A204.1 (cell line): ENCODE results near the gene GRB7.
"Not testable (repeated sequence)": the region's sequence is repeated elsewhere in the genome, so short reads cannot be mapped to it uniquely, and the experiment has no call there.

Experiments
- FAIRE-seq: peaks from 2 replicates; lab custom pipeline; 2012; peaks lifted over from hg19 to GRCh38; lab: Jason Lieb, UNC

GRB7 gene

DNA sequence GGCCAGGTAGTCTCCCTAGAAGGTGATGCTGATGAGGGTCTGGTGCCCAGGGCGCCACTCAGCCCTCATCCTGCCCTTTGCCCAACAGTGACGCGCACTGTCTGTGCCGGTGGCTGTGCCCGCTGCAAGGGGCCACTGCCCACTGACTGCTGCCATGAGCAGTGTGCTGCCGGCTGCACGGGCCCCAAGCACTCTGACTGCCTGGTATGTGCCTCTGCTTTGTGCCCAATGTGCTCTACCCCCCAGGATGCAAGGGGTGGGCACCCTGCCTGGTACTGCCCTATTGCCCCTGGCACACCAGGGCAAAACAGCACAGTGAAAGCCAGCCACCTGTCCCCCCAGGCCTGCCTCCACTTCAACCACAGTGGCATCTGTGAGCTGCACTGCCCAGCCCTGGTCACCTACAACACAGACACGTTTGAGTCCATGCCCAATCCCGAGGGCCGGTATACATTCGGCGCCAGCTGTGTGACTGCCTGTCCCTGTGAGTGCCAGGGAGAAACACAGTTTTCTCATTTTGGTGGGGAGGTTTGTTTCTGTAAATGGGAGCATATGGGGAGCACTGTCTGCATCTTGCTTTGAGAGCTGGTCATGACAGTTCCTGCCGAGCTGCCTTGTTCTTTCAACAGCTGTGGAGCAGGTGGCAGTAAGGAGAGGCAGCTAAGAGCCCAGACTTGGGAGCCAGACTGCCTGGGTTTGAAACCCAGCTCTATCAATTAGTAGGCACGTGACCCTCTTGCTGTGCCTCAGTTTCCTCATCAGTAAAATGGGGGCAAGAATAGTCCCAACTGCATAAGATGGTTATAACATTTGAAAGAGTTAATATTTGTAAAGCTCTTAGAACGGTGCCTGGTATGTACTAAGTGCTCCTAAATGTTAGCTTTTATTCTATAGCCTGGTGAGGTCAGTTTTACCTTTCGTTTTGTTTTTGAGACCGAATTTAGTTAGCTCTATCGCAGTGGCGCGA lies 27.5 kb upstream of the GRB7 start:
- FAIRE-seq: no peak

DNA sequence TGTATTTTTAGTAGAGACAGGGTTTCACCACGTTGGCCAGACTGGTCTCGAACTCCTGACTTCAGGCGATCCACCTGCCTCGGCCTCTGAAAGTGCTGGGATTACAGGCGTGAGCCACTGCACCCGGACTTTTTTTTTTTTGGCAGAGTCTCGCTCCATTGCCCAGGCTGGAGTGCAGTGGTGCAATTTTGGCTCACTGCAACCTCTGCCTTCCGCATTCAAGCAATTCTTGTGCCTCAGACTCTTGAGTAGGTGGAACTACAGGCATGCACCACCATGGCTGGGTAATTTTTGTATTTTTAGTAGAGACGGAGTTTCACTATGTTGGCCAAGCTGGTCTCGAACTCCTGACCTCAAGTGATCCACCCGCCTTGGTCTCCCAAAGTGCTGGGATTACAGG lies 26.7 kb upstream of the GRB7 start:
- not testable (repeated sequence) for FAIRE-seq

DNA sequence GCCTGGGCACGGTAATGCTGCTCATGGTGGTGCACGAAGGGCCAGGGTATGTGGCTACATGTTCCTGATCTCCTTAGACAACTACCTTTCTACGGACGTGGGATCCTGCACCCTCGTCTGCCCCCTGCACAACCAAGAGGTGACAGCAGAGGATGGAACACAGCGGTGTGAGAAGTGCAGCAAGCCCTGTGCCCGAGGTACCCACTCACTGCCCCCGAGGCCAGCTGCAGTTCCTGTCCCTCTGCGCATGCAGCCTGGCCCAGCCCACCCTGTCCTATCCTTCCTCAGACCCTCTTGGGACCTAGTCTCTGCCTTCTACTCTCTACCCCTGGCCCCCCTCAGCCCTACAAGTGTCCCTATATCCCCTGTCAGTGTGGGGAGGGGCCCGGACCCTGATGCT lies 25.9 kb upstream of the GRB7 start:
- FAIRE-seq: no peak

GRCh38 chr17:39714234-39714633 lies 23.5 kb upstream of the GRB7 start:
- no peak for FAIRE-seq

DNA sequence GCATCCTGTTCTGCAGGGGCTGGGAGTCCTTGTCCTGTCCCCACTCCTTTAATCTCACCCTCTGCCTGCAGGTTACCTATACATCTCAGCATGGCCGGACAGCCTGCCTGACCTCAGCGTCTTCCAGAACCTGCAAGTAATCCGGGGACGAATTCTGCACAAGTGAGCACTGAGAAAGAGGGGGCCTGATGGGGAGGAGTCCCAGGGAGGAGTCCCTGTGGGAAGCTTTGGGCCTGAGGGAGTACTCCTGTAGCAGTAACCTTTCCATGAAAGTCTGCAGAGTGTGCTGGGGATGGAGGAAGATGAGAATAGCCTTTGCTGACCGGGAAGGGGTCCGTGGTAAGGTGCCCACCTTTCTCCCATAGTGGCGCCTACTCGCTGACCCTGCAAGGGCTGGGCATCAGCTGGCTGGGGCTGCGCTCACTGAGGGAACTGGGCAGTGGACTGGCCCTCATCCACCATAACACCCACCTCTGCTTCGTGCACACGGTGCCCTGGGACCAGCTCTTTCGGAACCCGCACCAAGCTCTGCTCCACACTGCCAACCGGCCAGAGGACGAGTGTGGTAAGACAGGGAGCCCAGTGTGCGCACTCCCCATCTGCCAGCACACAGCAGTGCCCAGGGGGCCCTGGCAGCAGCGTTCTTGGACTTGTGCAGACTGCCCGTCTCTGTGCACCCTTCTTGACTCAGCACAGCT lies 22.2 kb upstream of the GRB7 start:
- FAIRE-seq: no peak

GRCh38 chr17:39716073-39716818 lies 21.5 kb upstream of the GRB7 start:
- FAIRE-seq: no peak

DNA sequence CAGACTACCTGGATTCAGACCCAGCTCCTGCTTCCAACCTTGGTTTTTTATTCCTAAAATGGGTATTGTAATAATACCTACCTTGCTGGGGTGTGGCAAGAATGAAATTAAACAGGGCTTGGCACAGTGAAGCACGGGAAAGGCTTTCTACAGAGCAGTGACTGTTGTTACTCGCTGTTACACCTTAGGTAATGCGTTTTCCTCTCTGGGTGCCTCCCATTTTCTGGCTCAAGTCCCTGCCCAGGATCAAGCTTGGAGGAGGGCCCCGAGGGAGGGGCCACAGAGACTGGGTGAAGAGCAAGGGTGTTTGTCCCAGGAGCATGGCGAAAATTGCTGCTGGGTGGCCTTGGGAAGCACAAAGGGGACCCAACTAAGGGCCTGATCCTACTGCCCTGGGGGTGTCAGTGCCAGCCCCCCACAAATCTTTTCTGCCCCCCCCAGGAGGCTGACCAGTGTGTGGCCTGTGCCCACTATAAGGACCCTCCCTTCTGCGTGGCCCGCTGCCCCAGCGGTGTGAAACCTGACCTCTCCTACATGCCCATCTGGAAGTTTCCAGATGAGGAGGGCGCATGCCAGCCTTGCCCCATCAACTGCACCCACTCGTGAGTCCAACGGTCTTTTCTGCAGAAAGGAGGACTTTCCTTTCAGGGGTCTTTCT lies 20.7 kb upstream of the GRB7 start:
- FAIRE-seq: no peak

- no peak for FAIRE-seq
Measured at GRCh38 chr17:39717660-39718059, 20.1 kb upstream of the GRB7 start.

DNA sequence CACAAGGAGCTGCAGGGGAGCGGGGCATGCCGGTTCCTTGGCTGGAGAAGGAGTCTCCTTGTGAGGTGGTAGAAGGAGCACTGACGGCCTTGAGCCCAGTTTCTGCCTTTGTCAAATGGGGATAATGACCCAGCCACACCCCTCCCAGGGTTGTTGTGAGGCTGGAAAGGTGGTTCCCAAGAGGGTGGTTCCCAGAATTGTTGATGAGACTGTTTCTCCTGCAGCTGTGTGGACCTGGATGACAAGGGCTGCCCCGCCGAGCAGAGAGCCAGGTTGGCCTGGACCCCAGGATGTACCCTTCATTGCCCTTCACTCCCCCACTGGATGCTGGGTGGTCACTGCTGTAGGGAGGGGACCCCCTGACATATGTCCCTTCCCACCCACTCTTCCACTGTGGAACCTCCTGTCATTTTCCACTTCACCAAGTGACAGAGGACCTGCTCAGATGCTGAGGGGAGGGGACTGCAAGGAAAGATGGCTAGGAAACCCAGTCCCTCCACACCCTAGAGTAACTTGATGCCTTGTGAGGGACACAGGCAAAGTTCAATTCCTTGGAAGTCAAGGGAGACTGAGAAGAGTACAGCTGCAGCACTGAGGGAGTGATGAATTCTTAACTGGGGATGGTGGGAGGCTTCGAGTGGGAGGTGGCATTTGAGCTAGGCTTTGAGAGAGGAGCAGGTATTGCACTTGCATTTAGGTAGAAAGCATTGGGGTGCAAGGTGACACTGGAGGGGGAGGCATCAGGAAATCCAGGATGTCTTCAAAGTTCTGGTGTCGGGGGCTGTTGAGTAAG lies 18.0 kb upstream of the GRB7 start:
- no peak for FAIRE-seq

GRCh38 chr17:39722104-39722503 lies 15.6 kb upstream of the GRB7 start:
- no peak for FAIRE-seq

DNA sequence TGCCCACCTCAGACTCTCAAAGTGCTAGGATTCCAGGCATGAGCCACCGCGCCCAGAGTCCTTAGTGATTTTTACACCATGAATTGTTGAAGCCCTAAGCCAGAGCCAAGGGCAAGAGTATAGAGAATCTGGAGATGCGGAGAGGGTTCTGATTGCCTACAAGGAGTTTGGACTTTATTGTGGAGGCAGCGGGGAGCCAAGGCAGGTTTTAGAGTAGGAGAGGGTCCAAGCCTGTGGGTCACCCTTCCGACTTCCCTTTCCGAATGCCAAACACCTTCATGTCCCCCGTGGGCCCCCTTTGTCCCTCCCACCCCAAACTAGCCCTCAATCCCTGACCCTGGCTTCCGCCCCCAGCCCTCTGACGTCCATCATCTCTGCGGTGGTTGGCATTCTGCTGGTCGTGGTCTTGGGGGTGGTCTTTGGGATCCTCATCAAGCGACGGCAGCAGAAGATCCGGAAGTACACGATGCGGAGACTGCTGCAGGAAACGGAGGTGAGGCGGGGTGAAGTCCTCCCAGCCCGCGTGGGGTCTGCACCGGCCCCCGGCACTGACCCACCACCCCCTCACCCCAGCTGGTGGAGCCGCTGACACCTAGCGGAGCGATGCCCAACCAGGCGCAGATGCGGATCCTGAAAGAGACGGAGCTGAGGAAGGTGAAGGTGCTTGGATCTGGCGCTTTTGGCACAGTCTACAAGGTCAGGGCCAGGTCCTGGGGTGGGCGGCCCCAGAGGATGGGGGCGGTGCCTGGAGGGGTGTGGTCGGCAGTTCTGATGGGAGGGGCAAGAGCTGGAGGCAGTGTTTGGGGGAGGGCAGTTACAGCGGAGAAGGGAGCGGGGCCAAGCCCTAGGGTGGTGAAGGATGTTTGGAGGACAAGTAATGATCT lies 14.5 kb upstream of the GRB7 start:
- FAIRE-seq: no peak

- FAIRE-seq: no peak
Measured at GRCh38 chr17:39724731-39725130, 13.0 kb upstream of the GRB7 start.

GRCh38 chr17:39725923-39726322 lies 11.8 kb upstream of the GRB7 start:
- FAIRE-seq: not testable (repeated sequence)

GRCh38 chr17:39726617-39727016 lies 11.1 kb upstream of the GRB7 start:
- no peak for FAIRE-seq

GRCh38 chr17:39727556-39727955 lies 10.2 kb upstream of the GRB7 start:
- no peak for FAIRE-seq

- FAIRE-seq: no peak
Measured at GRCh38 chr17:39729280-39729851, 8.4 kb upstream of the GRB7 start.

DNA sequence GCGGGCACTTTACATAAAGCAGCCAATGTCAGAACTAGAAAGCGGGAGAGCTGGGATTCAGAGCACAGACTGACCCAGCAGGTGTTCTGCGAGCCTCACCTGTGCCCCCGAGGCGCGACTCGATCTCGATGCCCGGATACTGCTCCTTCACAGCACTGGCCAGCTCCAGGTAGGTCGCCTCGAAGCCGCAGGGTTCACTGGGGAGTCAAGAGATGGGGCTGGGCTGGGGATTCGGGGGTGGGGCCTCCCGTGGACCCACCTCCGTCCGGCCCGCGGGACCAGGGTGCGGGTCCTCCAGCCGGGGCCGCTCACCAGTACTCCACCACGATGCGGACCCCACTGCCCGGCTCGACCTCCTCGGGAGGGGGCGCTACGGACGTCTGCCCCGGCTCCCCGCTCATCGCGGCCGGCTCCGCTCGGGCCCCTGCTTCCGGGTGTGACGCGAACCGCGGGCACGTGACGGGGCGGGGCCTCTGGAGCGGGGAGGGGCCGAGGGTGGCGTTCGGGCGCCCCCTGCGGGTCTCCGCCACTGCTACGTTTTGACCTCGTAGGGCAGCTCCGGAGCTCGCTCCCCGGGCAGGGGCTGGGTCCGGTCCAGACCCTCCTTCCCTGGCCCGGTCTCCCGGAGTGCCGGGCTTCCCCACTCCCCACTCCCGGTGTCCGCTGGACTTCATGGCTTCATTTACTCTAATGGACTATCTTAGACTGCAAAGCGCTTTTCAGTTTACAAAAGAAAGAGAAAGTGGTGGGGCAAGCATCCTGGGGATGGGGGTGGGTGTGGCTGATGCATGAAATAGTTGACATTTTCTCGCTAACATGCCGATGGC lies 7.4 kb upstream of the GRB7 start, which contains the start of gene MIEN1:
TSS of gene MIEN1 (minus strand) at position 438 of the 827 bp plus-strand sequence. CDS start at position 401, 37 bp downstream.
- FAIRE-seq: no peak

DNA sequence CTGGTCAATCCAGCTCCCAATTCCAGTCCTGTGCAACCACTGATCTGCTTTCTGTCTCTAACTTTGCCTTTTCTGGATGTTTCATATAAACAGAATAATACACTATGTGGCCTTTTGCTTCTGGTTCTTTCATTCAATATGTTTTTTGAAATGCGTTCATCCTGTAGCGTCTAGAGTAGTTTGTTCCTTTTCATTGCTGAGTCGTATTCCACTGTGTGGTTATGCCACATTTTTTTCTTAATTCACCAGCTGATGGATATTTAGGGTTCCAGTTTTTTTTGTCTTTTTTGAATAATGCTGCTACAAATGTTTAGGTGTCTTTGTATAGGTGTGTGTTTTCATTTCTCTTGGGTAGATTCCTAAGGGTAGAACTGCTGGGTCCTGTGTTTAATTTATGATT lies 5.2 kb upstream of the GRB7 start:
- FAIRE-seq: no peak

GRCh38 chr17:39735882-39736281 lies 1.9 kb upstream of the GRB7 start:
- FAIRE-seq: no peak
